Keratinocyte (primary cell): ENCODE results near the gene JAM3. TPM values are rescaled to one million over a fixed set of nuclear protein-coding genes. Genes with fewer than 3 reads are reported as not detected.

Experiments used
- DNase-seq: peaks from one replicate; pipeline ENCODE4 v3.0.0-alpha.2; 2011; ENCODE audit warnings: low read depth, missing footprints, low spot score
- FAIRE-seq: peaks from 2 replicates; lab custom pipeline; 2011; peaks lifted over from hg19 to GRCh38; lab: Jason Lieb, UNC
- H2AFZ ChIP-seq: 2 replicates; pipeline ENCODE4 v1.6.0; 2012; ENCODE audit warnings: low read length, control low read depth, inconsistent platforms; ENCODE audit not compliant: control insufficient read depth
- H3K27ac ChIP-seq: 2 replicates; pipeline ENCODE4 v1.5.1; 2011; ENCODE audit warnings: low read length; ENCODE audit not compliant: control insufficient read depth, insufficient read depth
- H3K27me3 ChIP-seq: 3 replicates; pipeline ENCODE4 v1.6.0; 2011; ENCODE audit warnings: low read length; ENCODE audit not compliant: control insufficient read depth, insufficient read depth; ENCODE audit errors: extremely low read depth
- H3K36me3 ChIP-seq, 2 experiments: 2 replicates in 1 of 2; 3 replicates in 1 of 2; pipeline ENCODE4 v1.5.1; 2011; ENCODE audit warnings: low read length in 2 of 2, mild to moderate bottlenecking in 1 of 2; ENCODE audit not compliant: control insufficient read depth in 2 of 2, insufficient read depth in 2 of 2; ENCODE audit errors: extremely low read depth in 1 of 2
- H3K4me1 ChIP-seq: 3 replicates; pipeline ENCODE4 v1.5.1; 2011; ENCODE audit warnings: low read length; ENCODE audit not compliant: control insufficient read depth, insufficient read depth; ENCODE audit errors: extremely low read depth
- H3K4me2 ChIP-seq: 3 replicates; pipeline ENCODE4 v1.6.0; 2011; ENCODE audit warnings: low read depth, low read length; ENCODE audit not compliant: control insufficient read depth, insufficient read depth; ENCODE audit errors: extremely low read depth
- H3K4me3 ChIP-seq, 3 experiments: fragments of 200-600 bp in 1 of 3; sonication (generic) in 1 of 3; 2 replicates in 2 of 3; 3 replicates in 1 of 3; pipeline ENCODE4 v1.5.1; 2011 to 2016; ENCODE audit warnings: low read length in 3 of 3, mild to moderate bottlenecking in 3 of 3, control low read depth in 2 of 3, inconsistent platforms in 1 of 3, low read depth in 1 of 3, mixed read lengths in 1 of 3, mixed run types in 1 of 3, moderate library complexity in 1 of 3; ENCODE audit not compliant: control insufficient read depth in 2 of 3, insufficient read depth in 2 of 3; ENCODE audit errors: extremely low read depth in 1 of 3
- H3K79me2 ChIP-seq: 2 replicates; pipeline ENCODE4 v1.6.0; 2012; ENCODE audit warnings: low read length; ENCODE audit not compliant: control insufficient read depth, insufficient read depth
- H3K9ac ChIP-seq: 3 replicates; pipeline ENCODE4 v1.6.0; 2011; ENCODE audit warnings: low read length; ENCODE audit not compliant: control insufficient read depth, insufficient read depth; ENCODE audit errors: extremely low read depth
- H3K9me1 ChIP-seq: 3 replicates; pipeline ENCODE4 v1.6.0; 2011; ENCODE audit warnings: low read length; ENCODE audit not compliant: control insufficient read depth, insufficient read depth; ENCODE audit errors: extremely low read depth
- H3K9me3 ChIP-seq: 2 replicates; pipeline ENCODE4 v1.5.1; 2012; ENCODE audit warnings: low read depth, low read length; ENCODE audit not compliant: control insufficient read depth
- H4K20me1 ChIP-seq: 3 replicates; pipeline ENCODE4 v1.6.0; 2011; ENCODE audit warnings: low read length; ENCODE audit not compliant: control insufficient read depth, insufficient read depth; ENCODE audit errors: extremely low read depth
- CTCF ChIP-seq, 3 experiments: IDR thresholded peaks in 1 of 3; conservative IDR thresholded peaks in 1 of 3; optimal IDR thresholded peaks in 1 of 3; 2 replicates in 2 of 3; 3 replicates in 1 of 3; pipeline versions ENCODE3 to v1.5.1; 2011; ENCODE audit warnings: low read length in 3 of 3, mild to moderate bottlenecking in 3 of 3, moderate library complexity in 2 of 3, control low read depth in 1 of 3, inconsistent platforms in 1 of 3; ENCODE audit not compliant: insufficient read depth in 2 of 3; ENCODE audit errors: extremely low read depth in 1 of 3
- EZH2 ChIP-seq: IDR thresholded peaks from one replicate; pipeline ENCODE4 v1.6.1; 2012; ENCODE audit warnings: inconsistent platforms, mild to moderate bottlenecking, low read length, moderate library complexity
- dilution Hi-C: fragments of 300-500 bp; cut with MboI; formaldehyde crosslinking; loops from one replicate; pipeline ENCODE4 v1.7.0; 2020; ENCODE audit warnings: low sequenced_read_pairs; ENCODE audit not compliant: extremely low pct_ligation_motif_present
- polyA plus RNA-seq, 5 experiments: library from polyadenylated mRNA; depleted of rRNA in 3 of 5; stranded (reverse) in 3 of 5; stranded (forward) in 1 of 5; unstranded in 1 of 5; fragments of >200 nt; gene quantifications; 1 replicate in 1 of 5; 2 replicates in 3 of 5; 3 replicates in 1 of 5; pipeline versions ENCODE4 v1.2.1 to v1.2.3, GENCODE V29; 2011 to 2012; ENCODE audit warnings: missing spikeins in 2 of 5, low read depth in 1 of 5, low replicate concordance in 1 of 5

The JAM3 gene
- polyA plus RNA-seq, 1 donor (not counting 4 experiments of a cell fraction or from before 2014, with no cell fraction given) = 11.4 TPM

- dilution Hi-C loops = no loop called here
These were observed 3.5 kb upstream of the JAM3 start for GRCh38 chr11:134065381-134065780.

GRCh38 chr11:134066943-134067885 lies 1.7 kb upstream of the JAM3 start:
- no peak overlapping the region for H3K4me3 ChIP-seq
- TF ChIP-seq CTCF (optimal IDR thresholded peaks at IDR 0.05 in 1 of 3, IDR thresholded peaks at IDR 0.05 in 1 of 3, conservative IDR thresholded peaks at IDR 0.05 in 1 of 3; ENCODE audit: extremely low read depth in 1 of 3, insufficient read depth in 2 of 3, low read length in 3 of 3) (no peak), EZH2 (no peak)
- no peaks in the 10 kb centered on the region for H3K9me1 ChIP-seq
- no peak overlapping the region for H2AFZ ChIP-seq
- DNase-seq = no peak
- H3K9ac ChIP-seq = no peak overlapping the region
- H3K9me3 ChIP-seq = no peaks in the 10 kb centered on the region
- H3K27me3 ChIP-seq = peaks cover 3% of the 10 kb centered on the region
- H3K36me3 ChIP-seq = no peaks in the 10 kb centered on the region
- H3K4me2 ChIP-seq = no peak overlapping the region
- FAIRE-seq = peak; percentile 52
- no peaks in the 10 kb centered on the region for H3K79me2 ChIP-seq
- no peaks in the 10 kb centered on the region for H3K4me1 ChIP-seq
- H4K20me1 ChIP-seq = no peaks in the 10 kb centered on the region
- no peak overlapping the region for H3K27ac ChIP-seq
- dilution Hi-C loops = no loop called here

More at GRCh38 chr11:134065381-134065780, 3.5 kb upstream of the JAM3 start:
- no peaks in the 10 kb centered on the region for H3K4me1 ChIP-seq
- no peaks in the 10 kb centered on the region for H3K9me3 ChIP-seq
- no peak overlapping the region for H3K4me3 ChIP-seq
- no peaks in the 10 kb centered on the region for H3K79me2 ChIP-seq
- H3K4me2 ChIP-seq = no peak overlapping the region
- no peak overlapping the region for H2AFZ ChIP-seq
- DNase-seq (no peak), FAIRE-seq (no peak)
- H3K36me3 ChIP-seq = no peaks in the 10 kb centered on the region
- no peaks in the 10 kb centered on the region for H3K9me1 ChIP-seq
- H3K27ac ChIP-seq = no peak overlapping the region
- no peaks in the 10 kb centered on the region for H4K20me1 ChIP-seq
- no peak overlapping the region for H3K9ac ChIP-seq
- TF ChIP-seq EZH2 (no peak), CTCF (optimal IDR thresholded peaks at IDR 0.05 in 1 of 3, IDR thresholded peaks at IDR 0.05 in 1 of 3, conservative IDR thresholded peaks at IDR 0.05 in 1 of 3; ENCODE audit: extremely low read depth in 1 of 3, insufficient read depth in 2 of 3, low read length in 3 of 3) (no peak)
- peaks cover 6% of the 10 kb centered on the region for H3K27me3 ChIP-seq
